Left renal pelvis (tissue), 4 donors: ENCODE measurements around the gene TMEM54. TPM values are rescaled to one million over a fixed set of nuclear protein-coding genes. Genes with fewer than 3 reads are reported as not detected.
"Not testable (repeated sequence)": the region's sequence is repeated elsewhere in the genome, so short reads cannot be mapped to it uniquely, and the experiment has no call there.

Experiments
- DNase-seq, 4 donors: peaks; one replicate each; pipeline ENCODE4 v3.0.0-alpha.2; 2013; ENCODE audit warnings: low read depth in 4 of 4, low spot score in 3 of 4
- polyA plus RNA-seq, 4 donors: library from polyadenylated mRNA; unstranded; fragments of 120-200 nt; gene quantifications; one replicate each; pipeline ENCODE4 v1.2.1, GENCODE V29; 2013; ENCODE audit not compliant: insufficient read length in 4 of 4

Gene TMEM54
- polyA plus RNA-seq, 4 donors: 8.7 to 17.9 (median 11.1) TPM

DNA sequence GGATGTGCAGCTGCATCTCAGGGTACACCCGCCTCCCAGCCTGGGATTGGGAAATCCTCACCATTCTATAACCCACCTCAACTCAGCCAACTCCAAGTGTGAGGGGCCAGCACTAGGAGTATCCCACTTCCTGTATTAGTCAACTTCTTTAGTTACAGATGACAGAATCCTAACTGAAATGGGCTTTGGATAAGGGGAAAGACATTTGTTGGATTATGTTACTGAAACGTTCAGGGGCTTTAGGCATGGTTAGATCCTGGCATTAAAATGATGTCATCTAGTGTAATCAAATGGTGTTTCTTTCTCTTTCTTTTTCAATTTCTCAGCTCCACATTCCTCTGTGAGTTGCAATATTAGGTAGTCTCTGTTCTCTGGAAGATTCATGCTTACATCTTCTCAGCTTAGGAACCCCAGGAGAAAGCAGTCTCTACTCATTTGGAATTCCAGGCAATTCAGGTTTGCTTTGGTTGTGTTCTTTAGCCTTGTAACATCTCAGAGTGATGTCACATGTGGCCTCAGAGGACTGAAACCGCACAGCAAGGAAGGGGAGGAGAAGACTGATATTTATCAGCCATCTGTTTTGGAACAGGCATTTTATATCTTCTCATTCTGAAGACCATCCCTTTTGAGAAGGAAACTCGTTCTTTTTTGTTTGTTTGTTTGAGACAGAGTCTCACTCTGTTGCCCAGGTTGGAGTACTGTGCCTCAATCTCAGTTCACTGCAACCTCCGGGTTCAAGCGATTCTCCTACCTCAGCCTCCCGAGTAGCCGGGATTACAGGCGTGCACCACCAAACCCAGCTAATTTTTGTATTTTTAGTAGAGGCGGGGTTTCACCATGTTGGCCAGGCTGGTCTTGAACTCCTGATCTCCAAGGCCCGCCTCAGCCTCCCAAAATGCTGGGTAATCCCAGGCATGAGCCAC lies 18.9 kb upstream of the TMEM54 start:
- DNase-seq: no peak

DNA sequence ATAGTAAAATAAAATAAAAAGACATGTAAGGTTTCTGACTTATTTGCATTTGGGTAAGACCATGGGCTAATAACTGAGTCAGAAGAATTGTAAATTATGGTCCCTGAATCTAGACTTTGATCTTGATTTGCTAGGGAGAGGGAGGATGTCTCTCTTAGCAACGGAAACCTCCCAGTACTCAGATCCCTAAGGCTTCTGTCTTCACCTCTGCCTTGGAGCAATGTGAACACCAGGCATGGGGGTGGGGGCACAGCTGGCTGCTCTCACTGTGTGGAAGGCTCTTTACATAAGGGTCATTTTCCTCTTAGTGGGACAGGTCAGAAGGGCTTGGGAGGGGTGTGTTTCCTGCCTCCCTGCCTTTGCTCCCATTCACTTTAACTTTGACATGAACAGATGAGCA lies 17.0 kb upstream of the TMEM54 start:
- DNase-seq: no peak

DNA sequence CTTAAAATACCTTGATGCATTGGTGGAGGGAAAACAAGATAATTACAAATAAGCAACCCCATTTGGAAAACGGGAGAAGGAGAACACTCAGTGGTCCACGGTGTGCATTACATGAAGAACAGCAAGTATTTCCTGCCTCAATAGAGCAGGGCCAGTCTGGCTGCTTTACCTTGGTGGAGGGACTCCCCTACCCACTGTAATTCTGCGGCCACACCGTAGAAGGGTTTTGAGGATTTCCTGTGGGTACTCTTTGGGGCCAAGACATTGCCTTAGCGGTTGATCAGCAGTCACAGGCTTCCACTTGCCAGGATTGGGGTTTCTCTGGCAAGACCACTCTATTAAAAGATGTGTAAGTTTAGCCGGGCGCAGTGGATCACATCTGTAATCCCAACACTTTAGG lies 16.3 kb upstream of the TMEM54 start:
- no peak for DNase-seq

DNA sequence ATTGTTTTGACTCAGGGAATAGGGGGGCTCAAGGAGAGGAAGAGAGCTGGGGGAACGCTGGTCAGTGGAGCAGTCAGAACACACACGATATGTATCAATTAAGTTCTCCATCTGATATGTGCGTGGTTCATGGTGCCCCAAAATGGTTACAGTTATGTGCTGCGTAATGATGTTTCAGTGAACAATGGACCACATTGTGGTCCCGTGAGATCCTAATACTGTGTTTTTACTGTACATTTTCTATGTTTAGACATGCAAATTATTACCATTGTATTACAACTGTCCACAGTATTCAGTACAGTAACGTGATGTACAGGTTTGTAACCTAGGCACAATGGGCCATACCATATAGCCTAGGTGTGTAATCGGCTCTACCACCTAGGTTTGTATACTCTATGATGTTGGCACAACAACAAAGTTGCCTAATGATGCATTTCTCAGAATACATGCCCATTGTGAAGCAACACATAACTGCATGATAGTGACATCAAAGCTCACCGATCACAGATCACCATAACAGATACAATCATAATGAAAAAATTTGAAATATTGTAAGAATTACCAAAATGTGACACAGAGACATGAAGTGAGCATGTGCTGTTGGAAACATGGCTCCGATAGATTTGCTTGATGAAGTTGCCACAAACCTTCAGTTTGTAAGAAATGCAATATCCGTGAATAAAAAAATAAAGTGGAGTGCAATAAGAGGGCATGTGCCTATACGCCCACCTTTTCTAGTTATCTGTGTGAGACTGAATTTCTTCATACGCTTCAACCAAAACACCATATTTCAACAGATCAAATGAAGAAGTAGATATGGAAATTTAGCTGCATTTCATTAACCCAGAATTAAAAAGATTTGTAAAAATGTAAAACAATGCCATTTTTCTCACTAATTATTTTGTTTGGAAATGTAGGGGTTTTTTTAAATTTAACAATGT lies 14.8 kb upstream of the TMEM54 start:
- DNase-seq: no peak

DNA sequence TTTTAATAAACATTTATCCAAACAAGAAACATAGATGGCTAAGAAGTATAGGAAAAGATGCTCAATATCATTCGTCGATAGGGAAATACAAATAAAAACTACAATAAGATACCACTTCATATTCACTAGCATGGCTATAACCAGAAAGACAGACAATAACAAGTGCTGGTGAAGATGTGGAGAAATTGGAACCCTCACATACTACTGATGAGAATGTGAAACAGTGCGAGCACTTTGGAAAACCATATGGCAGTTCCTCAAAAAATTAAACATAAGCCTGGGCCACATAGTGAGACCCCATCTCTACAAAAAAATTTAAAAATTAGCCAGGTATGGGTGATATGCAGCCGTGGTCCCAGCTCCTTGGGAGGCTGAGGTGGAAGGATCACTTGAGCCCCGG lies 9.1 kb upstream of the TMEM54 start:
- DNase-seq: no peak

DNA sequence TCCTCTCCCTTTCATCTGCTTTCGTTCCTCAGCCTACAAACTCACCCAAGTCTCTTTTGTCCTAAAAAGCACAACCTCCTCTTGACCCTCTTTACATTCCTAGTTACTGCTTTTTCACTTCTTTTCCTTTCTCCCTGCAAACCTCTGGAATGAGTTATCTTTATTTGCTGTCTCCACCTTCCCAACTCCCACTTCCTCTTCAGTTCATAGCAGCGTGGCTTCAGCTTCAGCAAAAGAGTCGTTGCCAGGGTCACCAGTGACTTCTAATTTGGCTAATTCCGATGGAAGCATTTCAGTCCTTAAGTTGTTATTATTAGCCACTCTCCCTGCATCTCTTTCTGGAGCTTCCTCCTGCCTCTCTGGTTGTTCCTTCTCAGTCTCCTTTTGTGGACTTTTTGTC lies 6.2 kb upstream of the TMEM54 start:
- DNase-seq: no peak

DNA sequence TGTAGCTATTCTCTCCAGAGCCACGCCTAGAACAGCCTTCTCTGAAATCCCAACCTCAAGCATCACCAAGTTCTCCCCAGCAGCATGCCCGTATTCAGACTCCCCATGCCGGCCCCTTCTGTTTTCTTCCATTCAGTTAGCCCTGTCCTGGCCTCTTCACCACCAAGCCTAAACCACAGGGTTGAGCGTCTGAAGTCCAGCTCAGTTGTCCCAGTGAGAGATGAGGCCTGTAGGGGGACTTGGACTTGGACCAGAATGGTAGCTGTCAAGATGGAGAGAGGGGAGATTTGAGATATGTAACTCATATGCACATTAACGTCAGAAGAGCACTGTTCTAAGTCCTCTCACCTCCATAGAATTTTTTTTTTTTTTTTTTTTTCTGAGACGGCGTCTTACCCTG lies 5.5 kb upstream of the TMEM54 start:
- DNase-seq: no peak

DNA sequence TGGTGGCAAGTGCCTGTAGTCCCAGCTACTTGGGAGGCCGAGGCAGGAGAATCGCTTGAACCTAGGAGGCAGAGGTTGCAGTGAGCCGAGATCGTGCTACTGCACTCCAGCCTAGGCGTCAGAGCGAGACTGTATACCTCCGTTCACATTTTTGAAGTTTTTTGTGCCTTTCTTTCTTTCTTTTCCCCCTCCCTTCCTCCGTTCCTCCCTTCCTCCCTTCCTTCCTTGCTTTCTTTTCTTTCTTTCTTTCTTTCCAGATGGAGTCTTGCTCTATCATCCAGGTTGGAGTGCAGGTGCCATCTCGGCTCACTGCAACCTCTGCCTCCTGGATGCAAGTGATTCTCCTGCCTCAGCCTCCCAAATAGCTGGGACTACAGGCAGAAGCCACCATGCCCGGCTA lies 4.4 kb upstream of the TMEM54 start:
- not testable (repeated sequence) for DNase-seq

DNA sequence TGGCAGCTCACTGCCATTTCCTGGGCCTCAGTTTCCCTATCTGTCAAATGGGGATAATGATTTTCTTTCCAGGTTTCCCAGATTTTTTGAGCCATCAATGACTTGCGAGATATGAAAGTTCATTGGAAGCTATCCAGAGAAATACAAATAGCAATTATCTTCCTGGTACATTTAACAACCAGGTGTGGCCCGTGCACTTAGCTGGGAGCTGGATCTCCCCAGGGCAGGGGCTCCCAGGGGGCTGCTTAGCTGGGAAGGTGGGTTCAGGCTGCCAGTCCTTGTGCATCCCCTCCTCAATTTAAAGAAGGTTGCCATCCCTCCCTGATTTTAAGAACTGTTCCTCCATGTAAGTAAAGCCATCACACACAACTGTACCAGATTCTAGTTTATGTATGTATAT lies 3.6 kb upstream of the TMEM54 start:
- no peak for DNase-seq

DNA sequence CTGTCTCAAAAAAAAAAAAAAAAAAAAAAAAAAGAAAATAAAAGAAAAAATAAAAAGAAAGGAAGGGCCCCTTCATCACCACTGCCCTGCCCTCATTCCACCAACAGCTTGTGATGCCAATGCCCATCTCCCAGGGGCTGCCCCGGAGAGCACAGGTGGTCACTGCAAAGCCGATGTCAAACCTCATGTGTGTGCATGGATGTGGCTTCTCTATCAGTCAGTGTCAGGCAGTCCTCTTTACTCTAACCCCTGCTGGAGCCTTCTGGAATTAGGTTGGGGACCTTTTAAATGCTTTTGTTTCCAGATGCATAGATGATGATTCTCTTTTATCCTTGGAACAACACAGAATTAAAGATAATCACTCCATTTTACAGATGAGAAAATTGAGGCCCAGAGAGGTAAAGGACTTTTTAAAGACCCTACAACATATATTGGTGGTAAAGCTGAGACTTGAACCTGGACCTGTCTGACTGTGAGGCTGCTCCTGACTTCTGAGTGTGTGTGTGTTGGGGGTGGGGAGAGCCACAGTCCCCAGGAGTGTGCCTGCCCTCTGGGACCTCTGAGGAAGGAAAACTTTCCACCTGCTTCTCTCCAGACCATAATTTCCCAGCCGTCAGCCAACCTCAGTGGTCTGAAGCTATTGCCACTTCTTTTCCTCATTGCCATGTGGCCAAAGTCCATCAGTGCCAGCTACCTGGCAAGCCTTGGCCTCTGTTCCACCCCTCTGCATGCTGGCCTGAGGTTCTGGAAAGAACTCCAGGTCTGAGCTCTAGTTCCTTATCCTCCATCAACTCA lies 3.0 kb upstream of the TMEM54 start:
- DNase-seq: no peak

DNA sequence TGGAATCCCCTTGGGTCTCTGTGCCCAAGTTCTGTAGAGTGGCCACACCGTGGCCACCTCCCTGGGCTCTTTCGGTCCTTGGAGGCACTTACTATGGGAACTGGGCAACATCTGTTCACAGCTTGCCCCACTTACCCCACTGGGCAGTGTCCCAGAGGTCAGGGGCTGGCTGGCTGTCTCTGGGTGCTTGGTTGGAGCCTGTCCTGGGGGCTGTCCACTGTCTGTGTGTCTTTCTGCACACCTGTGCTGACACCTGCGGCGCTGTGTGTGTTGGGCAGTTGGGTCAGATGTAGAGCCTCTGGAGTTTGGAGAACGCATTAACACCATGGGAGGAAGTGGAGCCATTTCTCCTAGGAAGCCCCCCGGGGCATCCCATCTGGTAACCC lies 1.3 kb upstream of the TMEM54 start:
- DNase-seq: no peak

DNA sequence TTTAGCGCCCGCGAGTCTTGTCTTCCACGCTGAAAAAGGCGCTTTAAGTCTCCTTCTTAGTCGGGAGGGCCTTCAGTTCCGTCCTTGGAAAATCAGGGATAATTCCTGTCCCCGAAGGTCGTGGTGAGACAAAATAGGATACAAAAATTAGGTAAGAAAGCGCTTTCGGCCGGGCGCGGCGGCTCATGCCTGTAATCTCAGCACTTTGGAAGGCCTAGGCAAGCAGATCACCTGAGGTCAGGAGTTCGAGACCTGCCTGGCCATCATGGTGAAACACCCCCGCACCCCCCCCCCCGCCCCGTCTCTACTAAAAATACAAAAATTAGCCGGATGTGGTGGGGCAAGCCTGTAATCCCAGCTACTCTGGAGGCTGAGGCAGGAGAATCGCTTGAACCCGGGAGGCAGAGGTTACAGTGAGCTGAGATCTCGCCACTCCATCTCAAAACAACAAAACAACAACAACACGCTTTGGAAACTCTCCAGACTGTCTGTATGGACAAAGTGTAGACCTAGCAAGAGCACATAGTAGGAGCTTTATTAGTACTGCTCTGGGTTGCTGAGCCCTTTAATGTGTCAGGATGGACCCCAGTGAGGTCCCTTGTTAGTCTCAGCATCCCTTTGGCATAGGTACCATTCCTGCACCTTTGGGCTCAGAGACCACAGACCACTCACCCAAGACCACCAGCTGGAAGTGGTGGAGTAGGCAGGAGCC lies 790 bp upstream of the TMEM54 start:
- no peak for DNase-seq

DNA sequence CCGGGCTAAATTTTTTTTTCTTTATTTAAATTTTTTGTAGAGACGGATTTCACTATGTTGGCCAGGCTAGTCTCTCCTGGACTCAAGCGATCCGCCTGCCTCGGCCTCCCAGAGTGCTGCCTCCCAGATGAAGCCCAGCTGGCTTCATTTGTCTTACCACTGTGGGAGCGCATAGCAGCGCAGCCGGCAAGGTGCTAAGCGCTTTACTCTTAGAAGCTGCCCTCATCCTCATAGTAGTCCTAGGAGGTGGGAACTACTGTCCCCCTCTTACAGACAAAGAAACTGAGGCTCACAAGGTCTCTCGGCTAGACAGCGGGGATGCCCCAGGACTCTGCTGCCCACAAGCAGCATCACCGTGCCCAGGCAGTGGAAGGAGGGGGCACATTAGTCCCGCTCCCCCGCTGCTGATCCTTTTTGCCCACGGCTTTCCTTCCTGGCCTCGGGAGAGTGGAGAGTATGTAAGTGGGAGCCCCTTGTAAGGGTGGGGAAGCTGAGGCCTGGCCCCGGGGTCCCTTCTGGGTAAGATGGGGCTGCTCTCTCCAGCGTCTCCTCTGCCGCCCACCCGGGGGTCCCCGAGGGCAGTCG lies 726 bp downstream of the TMEM54 start:
- DNase-seq: no peak

DNA sequence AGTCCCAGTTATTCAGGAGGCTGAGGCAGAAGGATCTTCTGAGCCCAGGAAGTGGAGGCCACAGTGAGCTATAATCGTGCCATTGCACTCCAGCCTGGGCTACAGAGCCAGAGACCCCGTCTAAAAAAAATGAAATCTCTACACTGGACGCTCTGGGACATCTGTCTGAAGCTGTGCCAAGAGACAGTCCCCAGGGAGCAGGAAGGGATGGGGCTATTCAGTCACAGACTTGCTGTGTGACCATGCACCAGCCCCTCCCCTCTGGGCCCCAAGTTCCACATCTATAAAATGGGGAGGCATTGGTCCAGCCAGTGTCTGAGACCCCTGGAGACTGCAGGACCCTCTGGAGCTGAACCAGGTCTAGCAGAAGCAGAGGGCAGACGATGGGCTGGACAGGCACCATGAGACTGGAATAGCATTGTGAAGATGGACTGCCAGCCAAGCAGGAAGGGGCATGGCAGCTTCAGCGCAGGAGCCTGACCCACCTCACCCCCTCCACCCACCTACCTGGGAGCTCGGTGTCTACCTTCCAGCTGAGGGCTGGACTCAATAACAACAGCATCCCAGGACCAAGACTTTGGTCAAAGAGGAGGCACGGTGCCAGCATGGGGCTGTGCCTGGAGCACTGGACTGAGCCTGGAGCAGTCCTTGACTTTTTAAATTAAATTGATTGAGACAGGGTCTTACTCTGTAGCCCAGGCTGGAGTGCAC lies 1.4 kb downstream of the TMEM54 start:
- DNase-seq: no peak

DNA sequence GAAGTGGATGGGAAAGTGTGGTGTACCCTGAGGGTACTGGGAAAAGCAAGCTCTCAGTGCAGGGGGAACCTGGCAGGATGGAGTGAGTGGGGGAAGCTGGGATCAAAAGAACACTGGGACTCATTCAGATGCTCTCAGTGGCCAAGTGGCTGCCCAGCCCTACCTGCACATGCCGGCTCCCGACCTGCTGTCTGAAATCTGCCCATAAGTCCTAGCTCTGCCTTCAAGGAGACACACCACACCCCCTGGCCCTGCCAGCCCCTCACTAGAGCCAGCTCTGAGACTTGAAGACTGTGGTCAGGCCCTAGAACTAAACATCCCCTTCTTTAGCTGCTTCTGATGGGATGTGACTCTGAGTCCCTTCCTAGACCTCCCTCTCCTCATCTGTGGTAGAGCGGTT lies 2.2 kb downstream of the TMEM54 start:
- DNase-seq: no peak

DNA sequence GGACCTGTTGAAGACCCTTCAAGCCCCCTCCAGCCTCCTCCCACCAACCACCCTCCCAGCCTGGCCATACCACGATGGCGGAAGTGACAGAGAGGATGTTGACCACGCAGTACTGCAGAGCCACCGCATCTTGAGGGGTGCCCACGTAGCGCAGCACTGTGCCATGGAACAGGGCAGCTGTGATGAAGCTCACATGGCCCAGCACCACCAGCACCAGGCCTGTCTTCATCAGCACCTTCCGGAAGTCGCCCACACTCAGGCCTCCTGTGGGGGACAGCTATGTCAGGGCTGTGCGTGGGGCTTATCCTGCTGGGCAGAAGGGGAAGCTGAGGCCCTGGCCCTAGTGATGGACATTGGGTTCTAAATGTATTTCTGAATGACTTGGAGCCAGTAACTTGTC lies 3.1 kb downstream of the TMEM54 start:
- DNase-seq: no peak

DNA sequence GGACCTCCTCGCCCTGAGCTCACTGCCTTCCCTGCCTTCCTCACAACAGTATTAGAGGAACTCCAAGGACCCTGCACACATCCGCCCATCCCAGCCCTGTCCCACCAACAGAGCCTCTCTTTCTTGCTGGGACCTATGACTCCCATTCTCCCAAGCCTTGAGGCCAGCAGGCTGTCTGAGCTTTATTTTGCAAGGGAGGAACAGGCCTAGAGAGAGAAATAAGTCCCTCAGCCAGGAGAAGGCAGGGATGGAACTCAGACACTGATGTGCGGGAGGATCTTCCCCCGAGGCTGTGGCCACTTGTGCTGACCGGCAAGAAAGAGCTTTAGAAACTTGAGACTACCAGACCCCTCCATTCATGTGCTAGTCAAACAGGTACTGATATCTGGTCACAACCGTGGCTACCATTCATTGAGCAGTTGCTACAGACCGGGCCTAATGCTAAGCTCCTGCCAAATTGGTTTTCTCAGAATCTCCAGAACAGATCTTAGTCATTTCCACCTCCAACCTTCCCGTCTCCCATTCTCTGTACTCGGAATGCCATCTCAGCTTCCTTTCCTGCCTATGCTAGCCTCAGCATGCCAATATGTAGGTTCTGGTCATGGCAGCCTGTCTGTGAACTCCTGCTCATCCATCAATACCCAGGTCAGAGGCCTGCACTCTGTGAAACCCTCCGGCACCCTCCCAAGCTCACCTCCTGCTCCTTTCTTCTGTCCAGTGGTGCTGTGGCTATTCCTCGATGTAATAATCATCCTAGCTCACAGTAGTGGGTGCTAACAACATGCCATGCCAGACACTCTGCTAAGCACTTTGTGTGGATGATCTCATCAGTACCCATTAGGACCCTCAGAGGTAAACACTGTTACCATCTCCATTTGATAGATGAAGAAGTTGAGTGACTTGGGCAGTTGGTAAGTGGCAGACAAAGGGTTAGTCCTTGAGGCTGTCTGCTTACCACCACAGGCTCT lies 3.8 kb downstream of the TMEM54 start:
- no peak for DNase-seq

DNA sequence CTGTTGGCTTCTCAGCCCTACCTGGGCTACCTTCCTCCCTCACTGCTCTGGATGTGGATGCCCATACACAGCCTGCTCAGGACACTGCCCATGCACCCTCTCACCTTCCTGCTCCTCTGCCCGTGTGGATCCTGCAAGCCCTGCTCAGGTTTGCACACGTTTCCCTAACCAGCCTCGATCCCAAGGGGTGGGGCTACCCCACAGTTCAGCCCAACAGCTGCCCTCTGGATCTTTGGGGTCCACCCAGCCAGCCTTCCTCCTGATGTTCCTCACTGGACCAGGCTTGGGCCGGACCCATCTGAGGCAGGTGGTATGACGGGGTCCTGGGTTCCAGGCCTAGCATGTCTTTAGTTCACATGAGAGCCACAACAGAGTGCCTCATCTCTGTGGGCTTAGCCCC lies 4.7 kb downstream of the TMEM54 start:
- DNase-seq: no peak
